ENCODE measurements around the gene CCDC60. TPM values are rescaled to one million over a fixed set of nuclear protein-coding genes. Genes with fewer than 3 reads are reported as not detected.

Gene CCDC60
- total RNA-seq, 1 donor from 2014 or later: 2.3 TPM

GRCh38 chr12:119576118-119576810 is 241.7 kb downstream of the CCDC60 start:
- no peak for TF ChIP-seq CTCF (conservative IDR thresholded peaks at IDR 0.05)
- Mint-ChIP-seq H3K36me3 (no peaks in the 10 kb centered on the region), H3K27me3 (peaks cover 34% of the 10 kb centered on the region), H3K9me3 (no peaks in the 10 kb centered on the region), H3K4me3 (no peak overlapping the region), H3K4me1 (ENCODE audit: unreplicated experiment) (no peaks in the 10 kb centered on the region), H3K27ac (no peak overlapping the region)
- DNase-seq (ENCODE audit: extremely low spot score, unreplicated experiment): no peak

- H3K9me3 Mint-ChIP-seq: no peaks in the 10 kb centered on the region
- no peaks in the 10 kb centered on the region for H3K36me3 Mint-ChIP-seq
- no peak for DNase-seq (ENCODE audit: extremely low spot score, unreplicated experiment)
- H3K4me3 Mint-ChIP-seq: no peak overlapping the region
- no peak overlapping the region for H3K27ac Mint-ChIP-seq
- TF ChIP-seq CTCF (conservative IDR thresholded peaks at IDR 0.05): no peak
- peaks cover 39% of the 10 kb centered on the region for H3K27me3 Mint-ChIP-seq
- H3K4me1 Mint-ChIP-seq (ENCODE audit: unreplicated experiment): no peaks in the 10 kb centered on the region
These were observed 242.4 kb downstream of the CCDC60 start for GRCh38 chr12:119576915-119577314.

GRCh38 chr12:119578112-119578511 is 243.6 kb downstream of the CCDC60 start:
- TF ChIP-seq CTCF (conservative IDR thresholded peaks at IDR 0.05): no peak
- Mint-ChIP-seq H3K4me1 (ENCODE audit: unreplicated experiment) (no peaks in the 10 kb centered on the region), H3K36me3 (no peaks in the 10 kb centered on the region), H3K4me3 (no peak overlapping the region), H3K27ac (no peak overlapping the region), H3K9me3 (no peaks in the 10 kb centered on the region), H3K27me3 (peaks cover 47% of the 10 kb centered on the region)
- DNase-seq (ENCODE audit: extremely low spot score, unreplicated experiment): no peak

GRCh38 chr12:119589097-119589496 is 254.6 kb downstream of the CCDC60 start:
- Mint-ChIP-seq H3K36me3 (no peaks in the 10 kb centered on the region), H3K4me3 (no peak overlapping the region), H3K27ac (no peak overlapping the region), H3K27me3 (peaks cover 84% of the 10 kb centered on the region), H3K9me3 (no peaks in the 10 kb centered on the region), H3K4me1 (ENCODE audit: unreplicated experiment) (no peaks in the 10 kb centered on the region)
- no peak for TF ChIP-seq CTCF (conservative IDR thresholded peaks at IDR 0.05)
- DNase-seq (ENCODE audit: extremely low spot score, unreplicated experiment): no peak

- H3K4me3 Mint-ChIP-seq: no peak overlapping the region
- H3K36me3 Mint-ChIP-seq: no peaks in the 10 kb centered on the region
- no peaks in the 10 kb centered on the region for H3K4me1 Mint-ChIP-seq (ENCODE audit: unreplicated experiment)
- no peaks in the 10 kb centered on the region for H3K9me3 Mint-ChIP-seq
- peaks cover 86% of the 10 kb centered on the region for H3K27me3 Mint-ChIP-seq
- DNase-seq (ENCODE audit: extremely low spot score, unreplicated experiment): no peak
- H3K27ac Mint-ChIP-seq: no peak overlapping the region
- TF ChIP-seq CTCF (conservative IDR thresholded peaks at IDR 0.05): no peak
These were observed 255.1 kb downstream of the CCDC60 start for GRCh38 chr12:119589634-119590033.

Other genes starting within 250 kb of the CCDC60 start
- 17.0 and 41.4 TPM in 2 replicates for gene HSPB8, start 155.8 kb upstream of the CCDC60 start, total RNA-seq (ENCODE audit: low replicate concordance)